HG03066 (cell line): ENCODE measurements around the gene BAG2.

ENCODE experiments used
- ATAC-seq: cut with Tn5 transposase; IDR thresholded peaks from one replicate; pipeline ENCODE4 v1.9.1; 2021; ENCODE audit warnings: low read depth; ENCODE audit not compliant: unreplicated experiment

Gene BAG2

GRCh38 chr6:57172136-57173055 lies at the start of gene BAG2:
TSS of gene BAG2 (plus strand) at chr6:57172326. CDS start at chr6:57172698, 372 bp downstream.
- ATAC-seq = peak; percentile 87

- no peak for ATAC-seq
Observed at GRCh38 chr6:57123111-57123510, 49.0 kb upstream of the BAG2 start.

- no peak for ATAC-seq
Observed at GRCh38 chr6:57127763-57128162, 44.4 kb upstream of the BAG2 start.

- no peak for ATAC-seq
Observed at GRCh38 chr6:57130661-57131177, 41.4 kb upstream of the BAG2 start.

GRCh38 chr6:57134954-57135353 lies 37.2 kb upstream of the BAG2 start:
- ATAC-seq = no peak

- ATAC-seq = no peak
Observed at GRCh38 chr6:57135885-57136284, 36.2 kb upstream of the BAG2 start.

- ATAC-seq = no peak
Observed at GRCh38 chr6:57137350-57137749, 34.8 kb upstream of the BAG2 start.

- ATAC-seq = no peak
Observed at GRCh38 chr6:57138026-57138425, 34.1 kb upstream of the BAG2 start.

- ATAC-seq = no peak
Observed at GRCh38 chr6:57141451-57142177, 30.5 kb upstream of the BAG2 start.

- ATAC-seq = no peak
Observed at GRCh38 chr6:57142178-57142525, 30.0 kb upstream of the BAG2 start.

- ATAC-seq = no peak
Observed at GRCh38 chr6:57143690-57144089, 28.4 kb upstream of the BAG2 start.

GRCh38 chr6:57147401-57147800 lies 24.7 kb upstream of the BAG2 start:
- no peak for ATAC-seq

- no peak for ATAC-seq
Observed at GRCh38 chr6:57147955-57148858, 23.9 kb upstream of the BAG2 start.

GRCh38 chr6:57158658-57159057 lies 13.5 kb upstream of the BAG2 start:
- ATAC-seq = no peak

GRCh38 chr6:57159127-57159526 lies 13.0 kb upstream of the BAG2 start:
- ATAC-seq = no peak

GRCh38 chr6:57162028-57162427 lies 10.1 kb upstream of the BAG2 start:
- ATAC-seq = no peak

- no peak for ATAC-seq
Observed at GRCh38 chr6:57162516-57162915, 9.6 kb upstream of the BAG2 start.

GRCh38 chr6:57163956-57164355 lies 8.2 kb upstream of the BAG2 start:
- ATAC-seq = no peak

GRCh38 chr6:57165080-57165479 lies 7.0 kb upstream of the BAG2 start:
- ATAC-seq = no peak

GRCh38 chr6:57173056-57173885 lies 1.1 kb downstream of the BAG2 start:
- no peak for ATAC-seq
